K562 (cell line): ENCODE measurements around the gene FNBP1. TPM values are rescaled to one million over a fixed set of nuclear protein-coding genes. Genes with fewer than 3 reads are reported as not detected.

ENCODE experiments used
- ARNT ChIP-seq, 2 experiments: fragments of 450-650 bp; IDR thresholded peaks; 2 replicates each; pipeline ENCODE4 v1.6.1; 2016; ENCODE audit warnings: mild to moderate bottlenecking in 1 of 2
- BCOR ChIP-seq: fragments of 450-650 bp; IDR thresholded peaks from 2 replicates; pipeline ENCODE4 v1.6.1; 2016
- CBFA2T2 ChIP-seq: fragments of 450-650 bp; conservative IDR thresholded peaks from 2 replicates; pipeline ENCODE4 v1.6.1; 2017; ENCODE audit warnings: mild to moderate bottlenecking
- CCAR2 ChIP-seq: fragments of 200-400 bp; formaldehyde crosslinking; IDR thresholded peaks from 2 replicates; pipeline ENCODE4 v1.6.1; 2017; ENCODE audit warnings: mild to moderate bottlenecking, low read depth, low read length
- ESRRB ChIP-seq: fragments of 250-450 bp; sonication (Bioruptor Pico); IDR thresholded peaks from 2 replicates; pipeline ENCODE4 v1.5.0; 2020; ENCODE audit warnings: mild to moderate bottlenecking, moderate library complexity, borderline replicate concordance
- FOXK1 ChIP-seq: sonication (generic); formaldehyde crosslinking; IDR thresholded peaks from 2 replicates; pipeline ENCODE4 v1.8.0; 2022; ENCODE audit warnings: missing genetic modification reagents, mild to moderate bottlenecking, borderline replicate concordance
- HCFC1 ChIP-seq: IDR thresholded peaks from 2 replicates; pipeline ENCODE4 v1.6.1; 2012; ENCODE audit warnings: low read depth, low read length, improper control_type of control experiment
- KAT8 ChIP-seq: fragments of 450-650 bp; IDR thresholded peaks from 2 replicates; pipeline ENCODE4 v1.6.1; 2016; ENCODE audit warnings: low read depth, mild to moderate bottlenecking
- L3MBTL2 ChIP-seq: fragments of 450-650 bp; IDR thresholded peaks from 2 replicates; pipeline ENCODE4 v1.6.1; 2016; ENCODE audit warnings: mild to moderate bottlenecking, moderate library complexity
- MCM3 ChIP-seq: fragments of 450-650 bp; IDR thresholded peaks from 2 replicates; pipeline ENCODE4 v1.6.1; 2016
- PRPF4 ChIP-seq: fragments of 200-400 bp; formaldehyde crosslinking; IDR thresholded peaks from one replicate; pipeline ENCODE4 v1.6.1; 2017; ENCODE audit warnings: low read length, low read depth, mild to moderate bottlenecking; ENCODE audit not compliant: insufficient read depth, poor library complexity, severe bottlenecking
- RERE ChIP-seq: sonication (generic); formaldehyde crosslinking; IDR thresholded peaks from 2 replicates; pipeline ENCODE4 v1.8.0; 2023; ENCODE audit warnings: missing genetic modification reagents, mild to moderate bottlenecking, borderline replicate concordance
- RFX1 ChIP-seq: fragments of 450-650 bp; IDR thresholded peaks from 2 replicates; pipeline ENCODE4 v1.6.1; 2016; ENCODE audit warnings: mild to moderate bottlenecking, moderate library complexity
- STAG1 ChIP-seq: sonication (generic); formaldehyde crosslinking; IDR thresholded peaks from 2 replicates; pipeline ENCODE4 v1.5.0; 2020; ENCODE audit warnings: missing genetic modification reagents, borderline replicate concordance
- SUPT5H ChIP-seq: fragments of 450-650 bp; IDR thresholded peaks from 2 replicates; pipeline ENCODE4 v1.6.1; 2016
- TEAD4 ChIP-seq, 2 experiments: sonication (generic) in 1 of 2; formaldehyde crosslinking in 1 of 2; IDR thresholded peaks; 2 replicates each; pipeline versions ENCODE4 v1.6.1 to v1.8.0; 2012 to 2022; ENCODE audit warnings: borderline replicate concordance in 1 of 2, inconsistent platforms in 1 of 2, low read length in 1 of 2, mild to moderate bottlenecking in 1 of 2, missing genetic modification reagents in 1 of 2
- ZBED1 ChIP-seq: IDR thresholded peaks from 2 replicates; pipeline ENCODE4 v1.6.1; 2014
- ZNF133 ChIP-seq: fragments of 250-450 bp; sonication (Bioruptor Pico); IDR thresholded peaks from 2 replicates; pipeline ENCODE4 v1.4.0; 2020; ENCODE audit warnings: mild to moderate bottlenecking
- ZNF655 ChIP-seq: fragments of 250-450 bp; sonication (Bioruptor Pico); IDR thresholded peaks from 2 replicates; pipeline ENCODE4 v1.5.0; 2021
- polyA plus RNA-seq, 8 experiments: library from polyadenylated mRNA; depleted of rRNA in 4 of 8; stranded (reverse) in 5 of 8; unstranded in 3 of 8; fragments of >200 nt; fragmentation: Nextera tagmentation in 2 of 8; fragmentation: Illumina TruSeq in 1 of 8; extraction: Ambion mirVana in 2 of 8; extraction: Trizol in 1 of 8; gene quantifications; 2 replicates each; pipeline versions ENCODE4 v1.2.1 to v1.2.3, GENCODE V29; 2011 to 2014; ENCODE audit warnings: inconsistent platforms in 1 of 8, missing spikeins in 1 of 8
- total RNA-seq, 7 experiments: library from RNA; depleted of rRNA in 6 of 7; stranded (reverse); fragments of >200 nt in 6 of 7; fragmentation: Illumina TruSeq in 2 of 7; extraction: Trizol in 2 of 7; gene quantifications; 2 replicates each; pipeline versions ENCODE4 v1.2.1 to v1.2.3, GENCODE V29; 2011 to 2021; ENCODE audit warnings: low replicate concordance in 1 of 7
- TF ChIP-seq, protein P1 (sequence below): fragments of 250-450 bp; sonication (Bioruptor Pico); IDR thresholded peaks from 2 replicates; pipeline ENCODE4 v1.5.0; 2020; ENCODE audit warnings: mild to moderate bottlenecking, borderline replicate concordance

The FNBP1 gene
- total and polyA plus RNA-seq, 9 of the 15 experiments (the other 6 are each of a cell fraction or from before 2014, with no cell fraction given), result 1.8 to 14.9 (median 7.6) TPM

DNA sequence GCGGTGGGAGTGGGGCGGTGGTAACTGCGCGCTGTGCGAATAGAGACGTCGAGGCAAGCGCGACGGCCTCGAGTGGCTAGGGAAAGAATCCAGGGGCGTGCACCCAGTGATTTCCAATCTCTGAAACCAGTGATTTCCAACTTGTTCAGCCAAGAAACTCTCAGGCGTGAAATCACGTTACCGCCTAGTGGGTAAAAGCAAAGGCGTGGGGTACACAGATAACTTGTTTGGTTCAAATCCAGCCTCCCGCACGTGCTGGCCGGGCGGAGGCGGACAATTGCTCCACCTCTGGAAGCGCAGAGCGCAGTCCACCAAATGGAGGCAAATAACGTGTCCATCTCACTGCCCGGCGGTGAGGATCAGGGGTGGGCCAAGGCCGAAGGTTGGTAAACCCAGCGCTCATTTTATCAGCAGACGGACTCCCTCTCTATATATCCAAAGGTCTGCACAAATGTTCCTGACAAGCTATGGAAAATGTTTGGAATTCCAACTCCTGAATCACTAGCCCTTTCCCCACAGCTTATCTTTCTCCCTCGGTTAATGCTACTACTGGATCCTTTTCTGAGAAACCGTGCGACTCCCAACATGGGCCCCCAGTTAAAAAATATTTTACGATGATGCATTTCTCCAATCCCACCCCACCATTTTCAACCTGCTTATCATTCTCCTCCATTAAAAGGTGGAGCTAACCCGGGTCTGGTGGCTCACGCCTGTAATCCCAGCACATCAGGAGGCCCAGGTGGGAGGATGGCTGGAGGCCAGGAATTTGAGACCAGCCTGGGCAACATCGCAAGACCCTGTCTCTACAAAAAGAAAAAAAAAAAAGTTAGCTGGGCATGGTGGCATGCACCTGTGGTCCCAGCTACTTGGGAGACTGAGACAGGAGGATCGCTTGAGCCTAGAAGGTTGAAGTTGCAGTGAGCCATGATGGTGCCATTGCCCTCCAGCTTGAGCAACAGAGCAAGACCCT is 950 bp upstream of the FNBP1 start (continued):
- TF ChIP-seq ZNF655 (CRISPR knock-in tag), result no peak
- peak; percentile 84; the same call in 1 of the 2 replicates for TF ChIP-seq RERE (CRISPR knock-in tag)
- no peak for TF ChIP-seq MCM3
- TF ChIP-seq SUPT5H, result no peak
- peak; percentile 79 for TF ChIP-seq TEAD4 (IDR thresholded peaks at IDR 0.05; ENCODE audit: low read length)
- TF ChIP-seq TEAD4 (CRISPR knock-in tag; IDR thresholded peaks at IDR 0.05; ENCODE audit: borderline replicate concordance), result no peak
- no peak for TF ChIP-seq KAT8
- TF ChIP-seq BCOR, result peak; percentile 94
- peak; percentile 98 for TF ChIP-seq L3MBTL2
- no peak for TF ChIP-seq HCFC1
- no peak for TF ChIP-seq RFX1
- TF ChIP-seq, protein P1, sequence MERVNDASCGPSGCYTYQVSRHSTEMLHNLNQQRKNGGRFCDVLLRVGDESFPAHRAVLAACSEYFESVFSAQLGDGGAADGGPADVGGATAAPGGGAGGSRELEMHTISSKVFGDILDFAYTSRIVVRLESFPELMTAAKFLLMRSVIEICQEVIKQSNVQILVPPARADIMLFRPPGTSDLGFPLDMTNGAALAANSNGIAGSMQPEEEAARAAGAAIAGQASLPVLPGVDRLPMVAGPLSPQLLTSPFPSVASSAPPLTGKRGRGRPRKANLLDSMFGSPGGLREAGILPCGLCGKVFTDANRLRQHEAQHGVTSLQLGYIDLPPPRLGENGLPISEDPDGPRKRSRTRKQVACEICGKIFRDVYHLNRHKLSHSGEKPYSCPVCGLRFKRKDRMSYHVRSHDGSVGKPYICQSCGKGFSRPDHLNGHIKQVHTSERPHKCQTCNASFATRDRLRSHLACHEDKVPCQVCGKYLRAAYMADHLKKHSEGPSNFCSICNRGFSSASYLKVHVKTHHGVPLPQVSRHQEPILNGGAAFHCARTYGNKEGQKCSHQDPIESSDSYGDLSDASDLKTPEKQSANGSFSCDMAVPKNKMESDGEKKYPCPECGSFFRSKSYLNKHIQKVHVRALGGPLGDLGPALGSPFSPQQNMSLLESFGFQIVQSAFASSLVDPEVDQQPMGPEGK (CRISPR knock-in tag), result no peak
- no peak for TF ChIP-seq PRPF4
- no peak for TF ChIP-seq ESRRB (CRISPR knock-in tag)
- no peak for TF ChIP-seq ARNT (IDR thresholded peaks at IDR 0.05)
- TF ChIP-seq CBFA2T2, result peak; percentile 60
- 0 out of 2 replicates have a peak, but pooled peaks have one; percentile 8 for TF ChIP-seq STAG1 (CRISPR knock-in tag)
- TF ChIP-seq FOXK1 (CRISPR knock-in tag), result no peak
- TF ChIP-seq ZBED1, result no peak
- no peak for TF ChIP-seq CCAR2
- TF ChIP-seq ZNF133, result no peak
